ENCODE measurements around the gene ARHGAP19.

The ARHGAP19 gene

DNA sequence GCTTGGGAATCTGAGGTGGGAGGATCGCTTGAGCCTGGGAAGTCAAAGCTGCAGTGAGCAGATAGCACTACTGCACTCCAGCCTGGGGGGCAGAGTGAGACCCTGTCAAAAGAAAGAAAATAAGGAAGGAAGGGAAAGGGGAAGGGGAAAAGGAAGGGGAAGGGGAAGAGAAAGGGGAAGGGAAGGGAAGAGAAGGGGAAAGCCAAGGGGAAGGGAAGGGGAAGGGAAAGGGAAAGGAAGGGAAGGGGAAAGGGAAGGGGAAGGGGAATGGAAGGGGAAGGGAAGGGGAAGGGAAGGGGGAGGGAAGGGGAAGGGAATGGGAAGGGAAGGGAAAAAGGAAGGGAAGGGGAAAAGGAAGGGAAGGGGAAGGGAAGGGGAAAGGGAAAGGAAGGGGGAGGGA is 41.5 kb downstream of the ARHGAP19 start:
- H3K27ac ChIP-seq (ENCODE audit: low read depth, low read length) = no peak overlapping the region
- no peak for TF ChIP-seq EZH2phosphoT487 (conservative IDR thresholded peaks at IDR 0.05; ENCODE audit: low read length)
- TF ChIP-seq, protein P1, sequence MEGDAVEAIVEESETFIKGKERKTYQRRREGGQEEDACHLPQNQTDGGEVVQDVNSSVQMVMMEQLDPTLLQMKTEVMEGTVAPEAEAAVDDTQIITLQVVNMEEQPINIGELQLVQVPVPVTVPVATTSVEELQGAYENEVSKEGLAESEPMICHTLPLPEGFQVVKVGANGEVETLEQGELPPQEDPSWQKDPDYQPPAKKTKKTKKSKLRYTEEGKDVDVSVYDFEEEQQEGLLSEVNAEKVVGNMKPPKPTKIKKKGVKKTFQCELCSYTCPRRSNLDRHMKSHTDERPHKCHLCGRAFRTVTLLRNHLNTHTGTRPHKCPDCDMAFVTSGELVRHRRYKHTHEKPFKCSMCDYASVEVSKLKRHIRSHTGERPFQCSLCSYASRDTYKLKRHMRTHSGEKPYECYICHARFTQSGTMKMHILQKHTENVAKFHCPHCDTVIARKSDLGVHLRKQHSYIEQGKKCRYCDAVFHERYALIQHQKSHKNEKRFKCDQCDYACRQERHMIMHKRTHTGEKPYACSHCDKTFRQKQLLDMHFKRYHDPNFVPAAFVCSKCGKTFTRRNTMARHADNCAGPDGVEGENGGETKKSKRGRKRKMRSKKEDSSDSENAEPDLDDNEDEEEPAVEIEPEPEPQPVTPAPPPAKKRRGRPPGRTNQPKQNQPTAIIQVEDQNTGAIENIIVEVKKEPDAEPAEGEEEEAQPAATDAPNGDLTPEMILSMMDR (IDR thresholded peaks at IDR 0.05; ENCODE audit: insufficient read depth, low read length, poor library complexity, severe bottlenecking) = no peak
- no peak overlapping the region for H3K4me2 ChIP-seq (ENCODE audit: low read depth, low read length, poor library complexity, severe bottlenecking)
- H3K36me3 ChIP-seq (ENCODE audit: low read length) = peaks cover 16% of the 10 kb centered on the region
- no peak overlapping the region for H3K4me3 ChIP-seq (ENCODE audit: insufficient read depth, low read length, poor library complexity, severe bottlenecking)
- no peaks in the 10 kb centered on the region for H3F3A ChIP-seq (ENCODE audit: insufficient read depth)
- no peaks in the 10 kb centered on the region for H3K27me3 ChIP-seq (ENCODE audit: low read length)
- no peaks in the 10 kb centered on the region for H3K9me3 ChIP-seq (ENCODE audit: insufficient read depth, low read length)
- no peaks in the 10 kb centered on the region for H3K79me2 ChIP-seq (ENCODE audit: insufficient read depth, low read length)
- H2AFZ ChIP-seq (ENCODE audit: low read depth, low read length, severe bottlenecking) = no peak overlapping the region
- H3K9me2 ChIP-seq (replicated peaks; ENCODE audit: insufficient read depth, low read length) = no peaks in the 10 kb centered on the region
- H3K9ac ChIP-seq (ENCODE audit: low read length) = no peak overlapping the region
- H4K20me1 ChIP-seq (ENCODE audit: low read depth, low read length) = no peaks in the 10 kb centered on the region

DNA sequence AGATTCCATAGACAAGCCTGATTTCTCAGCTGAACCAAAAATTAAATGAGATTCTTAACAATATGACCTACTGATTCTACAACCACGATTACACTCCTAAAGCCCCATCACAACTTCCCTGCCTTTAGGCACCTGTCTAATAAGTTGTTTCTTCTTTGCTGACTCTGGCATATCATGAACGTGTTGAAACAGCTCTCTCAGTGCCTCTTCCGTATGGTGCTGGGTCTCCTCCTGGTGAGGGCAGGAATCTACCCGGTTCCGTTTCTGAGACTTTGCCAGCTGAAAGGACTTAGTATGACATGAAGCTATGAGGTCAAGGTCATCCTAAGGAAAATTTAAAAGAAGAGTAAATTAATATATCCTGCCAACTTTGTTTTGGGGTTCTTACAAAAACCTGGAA is 48.6 kb downstream of the ARHGAP19 start:
- Histone ChIP-seq H2AFZ (ENCODE audit: low read depth, low read length, severe bottlenecking) (no peak overlapping the region), H3K4me2 (ENCODE audit: low read depth, low read length, poor library complexity, severe bottlenecking) (no peak overlapping the region), H3K27me3 (ENCODE audit: low read length) (no peaks in the 10 kb centered on the region), H4K20me1 (ENCODE audit: low read depth, low read length) (no peaks in the 10 kb centered on the region), H3K9me3 (ENCODE audit: insufficient read depth, low read length) (no peaks in the 10 kb centered on the region), H3K27ac (ENCODE audit: low read depth, low read length) (no peak overlapping the region), H3F3A (ENCODE audit: insufficient read depth) (no peaks in the 10 kb centered on the region; the same call in 1 of the 2 replicates), H3K4me3 (ENCODE audit: insufficient read depth, low read length, poor library complexity, severe bottlenecking) (no peak overlapping the region), H3K9ac (ENCODE audit: low read length) (no peak overlapping the region), H3K79me2 (ENCODE audit: insufficient read depth, low read length) (no peaks in the 10 kb centered on the region), H3K9me2 (replicated peaks; ENCODE audit: insufficient read depth, low read length) (no peaks in the 10 kb centered on the region), H3K36me3 (ENCODE audit: low read length) (peaks cover 9% of the 10 kb centered on the region; the same call in 1 of the 2 replicates)
- TF ChIP-seq EZH2phosphoT487 (conservative IDR thresholded peaks at IDR 0.05; ENCODE audit: low read length) = no peak
- TF ChIP-seq, protein P1 (IDR thresholded peaks at IDR 0.05; ENCODE audit: insufficient read depth, low read length, poor library complexity, severe bottlenecking) = no peak

DNA sequence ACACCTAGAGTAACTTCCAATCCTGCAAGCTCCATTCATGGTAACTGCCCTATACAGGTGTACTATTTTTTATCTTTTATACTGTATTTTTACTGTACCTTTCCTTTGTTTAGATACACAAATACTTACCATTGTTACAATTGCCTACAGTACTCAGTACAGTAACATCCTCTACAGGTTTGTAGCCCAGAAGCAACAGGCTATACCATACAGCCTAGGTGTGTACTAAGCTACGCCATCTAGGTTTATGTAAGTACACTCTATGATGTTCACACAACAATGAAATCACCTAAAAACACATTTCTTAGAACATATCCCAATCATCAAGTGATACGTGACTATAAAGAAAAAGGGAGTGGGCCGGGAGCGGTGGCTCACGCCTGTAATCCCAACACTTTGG is 53.6 kb downstream of the ARHGAP19 start:
- no peaks in the 10 kb centered on the region for H3K9me3 ChIP-seq (ENCODE audit: insufficient read depth, low read length)
- TF ChIP-seq, protein P1 (IDR thresholded peaks at IDR 0.05; ENCODE audit: insufficient read depth, low read length, poor library complexity, severe bottlenecking) = no peak
- no peak for TF ChIP-seq EZH2phosphoT487 (conservative IDR thresholded peaks at IDR 0.05; ENCODE audit: low read length)
- H4K20me1 ChIP-seq (ENCODE audit: low read depth, low read length) = no peaks in the 10 kb centered on the region
- H3K4me2 ChIP-seq (ENCODE audit: low read depth, low read length, poor library complexity, severe bottlenecking) = no peak overlapping the region
- no peak overlapping the region for H3K4me3 ChIP-seq (ENCODE audit: insufficient read depth, low read length, poor library complexity, severe bottlenecking)
- H3K27ac ChIP-seq (ENCODE audit: low read depth, low read length) = no peak overlapping the region
- H3K9me2 ChIP-seq (replicated peaks; ENCODE audit: insufficient read depth, low read length) = no peaks in the 10 kb centered on the region
- no peak overlapping the region for H2AFZ ChIP-seq (ENCODE audit: low read depth, low read length, severe bottlenecking)
- no peaks in the 10 kb centered on the region; the same call in 1 of the 2 replicates for H3F3A ChIP-seq (ENCODE audit: insufficient read depth)
- no peaks in the 10 kb centered on the region for H3K27me3 ChIP-seq (ENCODE audit: low read length)
- H3K36me3 ChIP-seq (ENCODE audit: low read length) = peaks cover 6% of the 10 kb centered on the region; the same call in 1 of the 2 replicates
- H3K79me2 ChIP-seq (ENCODE audit: insufficient read depth, low read length) = no peaks in the 10 kb centered on the region
- H3K9ac ChIP-seq (ENCODE audit: low read length) = no peak overlapping the region
